Prostate gland (tissue), 2 donors: ENCODE data around the gene ELK4. TPM values are rescaled to one million over a fixed set of nuclear protein-coding genes. Genes with fewer than 3 reads are reported as not detected.

ENCODE experiments used
- DNase-seq: peaks from one replicate; pipeline ENCODE4 v3.0.0-alpha.2; 2019; ENCODE audit warnings: low spot score
- H3K27ac ChIP-seq, 2 donors: fragments of 200-600 bp; sonication (generic); 2 replicates each; pipeline ENCODE4 v1.5.1; 2017 to 2019
- H3K27me3 ChIP-seq: fragments of 200-600 bp; sonication (generic); replicated peaks from 2 replicates; pipeline ENCODE4 v1.5.1; 2019; ENCODE audit not compliant: insufficient read depth
- H3K36me3 ChIP-seq, 2 donors: fragments of 200-600 bp; sonication (generic); 1 replicate in 1 of 2; 2 replicates in 1 of 2; pipeline versions ENCODE4 v1.5.1 to v1.8.1; 2017 to 2019
- H3K4me1 ChIP-seq: fragments of 200-600 bp; sonication (generic); replicated peaks from 2 replicates; pipeline ENCODE4 v1.5.1; 2019
- H3K4me3 ChIP-seq, 2 donors: fragments of 200-600 bp; sonication (generic); 2 replicates each; pipeline ENCODE4 v1.5.1; 2017 to 2019
- H3K9me3 ChIP-seq: fragments of 200-600 bp; sonication (generic); 2 replicates; pipeline ENCODE4 v1.5.1; 2017
- CTCF ChIP-seq, 4 experiments: fragments of 200-600 bp in 2 of 4; fragments of 450-650 bp in 2 of 4; sonication (generic) in 2 of 4; IDR thresholded peaks; 1 replicate in 3 of 4; 2 replicates in 1 of 4; pipeline ENCODE4 v1.5.1; 2016 to 2019; ENCODE audit warnings: antibody characterized with exemption in 4 of 4, mild to moderate bottlenecking in 2 of 4, moderate library complexity in 2 of 4
- POLR2A ChIP-seq: fragments of 450-650 bp; IDR thresholded peaks from one replicate; pipeline ENCODE4 v1.6.1; 2016; ENCODE audit warnings: antibody characterized with exemption, mild to moderate bottlenecking
- POLR2AphosphoS5 ChIP-seq: sonication (generic); formaldehyde crosslinking; IDR thresholded peaks from one replicate; pipeline ENCODE4 v1.6.1; 2017; ENCODE audit warnings: antibody characterized with exemption
- WGBS: methylation state at CpG from one replicate; pipeline ENCODE4 v1.1.5; 2018; 5-methylcytosine and 5-hydroxymethylcytosine counted together
- intact Hi-C: fragments of 100-400 bp; cut with DNase I; formaldehyde crosslinking; loops from one replicate; pipeline ENCODE4 v1.14.2; 2022
- total RNA-seq, 2 donors: library from RNA; depleted of rRNA; stranded (reverse); fragments of >200 nt; gene quantifications; one replicate each; pipeline ENCODE4 v1.1.0, GENCODE V29; 2016

The ELK4 gene
- total RNA-seq, 2 donors from 2014 or later, result 58.8 to 62.7 TPM

GRCh38 chr1:205612556-205612955 lies 19.3 kb downstream of the ELK4 start:
- H3K36me3 ChIP-seq, result peaks cover 6% of the 10 kb centered on the region in 2 donors
- no peaks in the 10 kb centered on the region for H3K9me3 ChIP-seq
- TF ChIP-seq CTCF (IDR thresholded peaks at IDR 0.05), result no peak
- TF ChIP-seq POLR2A, result no peak
- TF ChIP-seq POLR2AphosphoS5, result no peak
- no peaks in the 10 kb centered on the region for H3K27me3 ChIP-seq
- intact Hi-C loops, result no loop called here
- no peak overlapping the region for H3K27ac ChIP-seq
- DNase-seq, result no peak
- WGBS, result 45% methylated on average over 1 of the region's 1 CpG
- H3K4me1 ChIP-seq, result peaks cover 7% of the 10 kb centered on the region
- H3K4me3 ChIP-seq, result no peak overlapping the region

- DNase-seq, result no peak
- Histone ChIP-seq H3K4me3 (no peak overlapping the region), H3K27ac (peak overlapping the region in 1 of 2 donors; percentile 3), H3K36me3 (peaks cover 6% of the 10 kb centered on the region in 2 donors), H3K27me3 (no peaks in the 10 kb centered on the region), H3K4me1 (peaks cover 7% of the 10 kb centered on the region), H3K9me3 (no peaks in the 10 kb centered on the region)
- TF ChIP-seq CTCF (IDR thresholded peaks at IDR 0.05) (no peak), POLR2A (no peak), POLR2AphosphoS5 (no peak)
- WGBS, result 90% methylated on average over 3 of the region's 3 CpGs
- intact Hi-C loops, result no loop called here
These were observed 19.7 kb downstream of the ELK4 start for GRCh38 chr1:205612104-205612503.

GRCh38 chr1:205610901-205611466 lies 20.8 kb downstream of the ELK4 start:
- peak; percentile 22 for TF ChIP-seq POLR2AphosphoS5
- no peak for TF ChIP-seq CTCF (IDR thresholded peaks at IDR 0.05)
- no peak for TF ChIP-seq POLR2A
- intact Hi-C loops, result no loop called here
- H3K4me3 ChIP-seq, result no peak overlapping the region
- no peak for DNase-seq
- WGBS, result 38% methylated on average over 3 of the region's 3 CpGs
- peaks cover 7% of the 10 kb centered on the region for H3K4me1 ChIP-seq
- peak overlapping the region; percentile 3 to 37 for H3K27ac ChIP-seq
- no peaks in the 10 kb centered on the region for H3K27me3 ChIP-seq
- peaks cover 2 to 6% of the 10 kb centered on the region in 2 donors for H3K36me3 ChIP-seq
- H3K9me3 ChIP-seq, result no peaks in the 10 kb centered on the region

GRCh38 chr1:205610036-205610435 lies 21.8 kb downstream of the ELK4 start:
- no peak overlapping the region for H3K4me3 ChIP-seq
- H3K27ac ChIP-seq, result peak overlapping the region in 1 of 2 donors; percentile 26
- peaks cover 5% of the 10 kb centered on the region for H3K4me1 ChIP-seq
- H3K9me3 ChIP-seq, result no peaks in the 10 kb centered on the region
- H3K36me3 ChIP-seq, result peaks cover 0 to 6% of the 10 kb centered on the region in 2 donors
- H3K27me3 ChIP-seq, result no peaks in the 10 kb centered on the region
- 38% methylated on average over 2 of the region's 2 CpGs for whole genome bisulfite sequencing
- TF ChIP-seq POLR2AphosphoS5 (no peak), POLR2A (no peak), CTCF (IDR thresholded peaks at IDR 0.05) (no peak)
- no peak for DNase-seq
- intact Hi-C loops, result no loop called here

- WGBS, result 75% methylated on average over 5 of the region's 5 CpGs
- no peak for DNase-seq
- no peak overlapping the region for H3K4me3 ChIP-seq
These were observed 26.8 kb downstream of the ELK4 start for GRCh38 chr1:205604825-205605505.

More at GRCh38 chr1:205604825-205605505, 26.8 kb downstream of the ELK4 start:
- no peaks in the 10 kb centered on the region for H3K27me3 ChIP-seq
- H3K36me3 ChIP-seq, result no peaks in the 10 kb centered on the region
- TF ChIP-seq CTCF (IDR thresholded peaks at IDR 0.05) (no peak), POLR2A (no peak), POLR2AphosphoS5 (no peak)
- peaks cover 5% of the 10 kb centered on the region for H3K4me1 ChIP-seq
- intact Hi-C loops, result no loop called here
- no peak overlapping the region for H3K27ac ChIP-seq
- H3K9me3 ChIP-seq, result no peaks in the 10 kb centered on the region
